IMR-90 (cell line): ENCODE measurements around the gene PFKFB2. TPM values are rescaled to one million over a fixed set of nuclear protein-coding genes. Genes with fewer than 3 reads are reported as not detected.

Experiments used
- ATAC-seq: fragments of 200-7000 bp; cut with Tn5 transposase; 2 replicates; pipeline ENCODE4 v1.9.1; 2020; ENCODE audit warnings: low read depth, mild to moderate bottlenecking, moderate library complexity
- BruUV-seq: library from RNA; stranded (reverse); fragments of 400-500 nt; replicated peaks from 2 replicates; lab custom pipeline; 2021; lab: Mats Ljungman, UMichigan
- CTCF ChIA-PET: fragments of 300-600 bp; formaldehyde crosslinking; extraction: SDS; loops from one replicate; lab custom pipeline; 2021; ENCODE audit warnings: antibody characterized with exemption; lab: Yijun Ruan, JAX
- POLR2A ChIA-PET: fragments of 300-600 bp; sonication (Branson Sonifier 250); formaldehyde crosslinking; loops from one replicate; lab custom pipeline; 2022; ENCODE audit warnings: antibody characterized with exemption; ENCODE audit not compliant: unreplicated experiment; lab: Charles Lee
- DNase-seq: peaks from one replicate; pipeline ENCODE4 v3.0.0; 2013
- H2AFZ ChIP-seq: replicated peaks from 2 replicates; pipeline ENCODE3; 2013; ENCODE audit warnings: low read length, mild to moderate bottlenecking; ENCODE audit not compliant: poor library complexity
- H2AK5ac ChIP-seq: 2 replicates; pipeline ENCODE4 v1.6.1; 2013; ENCODE audit warnings: low read depth, low read length, inconsistent platforms
- H2AK9ac ChIP-seq: replicated peaks from 2 replicates; pipeline ENCODE3; 2013; ENCODE audit warnings: mild to moderate bottlenecking, low read depth, low read length, moderate library complexity; ENCODE audit not compliant: poor library complexity
- H2BK120ac ChIP-seq: 2 replicates; pipeline ENCODE4 v1.6.1; 2013; ENCODE audit warnings: low read depth, low read length, inconsistent platforms
- H2BK15ac ChIP-seq: 3 replicates; pipeline ENCODE4 v1.6.1; 2013; ENCODE audit warnings: low read depth, low read length, inconsistent platforms
- H2BK20ac ChIP-seq: 2 replicates; pipeline ENCODE4 v1.6.1; 2013; ENCODE audit warnings: low read depth, mild to moderate bottlenecking, inconsistent platforms, low read length, moderate library complexity
- H2BK5ac ChIP-seq: 2 replicates; pipeline ENCODE4 v1.6.1; 2013; ENCODE audit warnings: mild to moderate bottlenecking, low read depth, low read length, inconsistent platforms; ENCODE audit not compliant: poor library complexity, severe bottlenecking
- H3K14ac ChIP-seq: replicated peaks from 2 replicates; pipeline ENCODE4 v1.6.1; 2013; ENCODE audit warnings: low read depth, low read length, inconsistent platforms
- H3K18ac ChIP-seq: 2 replicates; pipeline ENCODE4 v1.6.1; 2013; ENCODE audit warnings: low read depth, low read length, control low read depth
- H3K23ac ChIP-seq: 2 replicates; pipeline ENCODE4 v1.6.1; 2013; ENCODE audit warnings: low read depth, low read length, inconsistent platforms
- H3K27ac ChIP-seq: 2 replicates; pipeline ENCODE4 v1.5.1; 2013; ENCODE audit warnings: mild to moderate bottlenecking, control low read depth, low read length; ENCODE audit not compliant: insufficient read depth
- H3K27me3 ChIP-seq: 2 replicates; pipeline ENCODE4 v1.6.1; 2013; ENCODE audit warnings: low read length; ENCODE audit not compliant: control insufficient read depth, insufficient read depth
- H3K36me3 ChIP-seq: 2 replicates; pipeline ENCODE4 v1.6.1; 2013; ENCODE audit warnings: low read length, mixed read lengths; ENCODE audit not compliant: control insufficient read depth, insufficient read depth
- H3K4ac ChIP-seq: 2 replicates; pipeline ENCODE4 v1.6.1; 2013; ENCODE audit warnings: low read depth, low read length, inconsistent platforms
- H3K4me1 ChIP-seq: 2 replicates; pipeline ENCODE4 v1.6.1; 2013; ENCODE audit warnings: low read length, mixed read lengths; ENCODE audit not compliant: control insufficient read depth, insufficient read depth
- H3K4me2 ChIP-seq: 2 replicates; pipeline ENCODE4 v1.6.1; 2013; ENCODE audit warnings: low read depth, mild to moderate bottlenecking, control low read depth, low read length, moderate library complexity
- H3K4me3 ChIP-seq: 2 replicates; pipeline ENCODE4 v1.5.1; 2013; ENCODE audit warnings: low read depth, mild to moderate bottlenecking, control low read depth, low read length, moderate library complexity; ENCODE audit not compliant: insufficient read depth
- H3K56ac ChIP-seq: 2 replicates; pipeline ENCODE4 v1.6.1; 2013; ENCODE audit warnings: low read length, inconsistent platforms; ENCODE audit not compliant: insufficient read depth; ENCODE audit errors: extremely low read depth
- H3K79me1 ChIP-seq, 2 experiments: 2 replicates each; pipeline ENCODE4 v1.6.1; 2013; ENCODE audit warnings: low read length in 2 of 2, inconsistent platforms in 1 of 2, low read depth in 1 of 2
- H3K9ac ChIP-seq: 2 replicates; pipeline ENCODE4 v1.6.1; 2013; ENCODE audit warnings: low read depth, low read length, control low read depth
- H3K9me1 ChIP-seq: 2 replicates; pipeline ENCODE4 v1.6.1; 2013; ENCODE audit warnings: low read length, inconsistent platforms; ENCODE audit not compliant: insufficient read depth
- H3K9me3 ChIP-seq: 2 replicates; pipeline ENCODE4 v1.6.1; 2013; ENCODE audit warnings: low read length; ENCODE audit not compliant: control insufficient read depth, insufficient read depth
- H4K20me1 ChIP-seq: 2 replicates; pipeline ENCODE4 v1.6.1; 2013; ENCODE audit warnings: low read length, inconsistent platforms; ENCODE audit not compliant: insufficient read depth
- H4K5ac ChIP-seq: 2 replicates; pipeline ENCODE4 v1.6.1; 2013; ENCODE audit warnings: mild to moderate bottlenecking, low read depth, low read length, control low read depth
- H4K8ac ChIP-seq, 2 experiments: 2 replicates each; pipeline ENCODE4 v1.6.1; 2013; ENCODE audit warnings: low read depth in 2 of 2, low read length in 2 of 2, control low read depth in 1 of 2, inconsistent platforms in 1 of 2
- H4K91ac ChIP-seq: 2 replicates; pipeline ENCODE4 v1.6.1; 2013; ENCODE audit warnings: low read depth, low read length, inconsistent platforms; ENCODE audit not compliant: insufficient read depth
- BHLHE40 ChIP-seq: fragments of 150-350 bp; IDR thresholded peaks from 2 replicates; pipeline ENCODE4 v1.6.1; 2016; ENCODE audit warnings: mild to moderate bottlenecking, low read depth, low read length
- FOS ChIP-seq: fragments of 150-350 bp; IDR thresholded peaks from 2 replicates; pipeline ENCODE4 v1.6.1; 2016; ENCODE audit warnings: low read depth, low read length
- MAFK ChIP-seq: IDR thresholded peaks from 2 replicates; pipeline ENCODE4 v1.6.1; 2012; ENCODE audit warnings: low read depth, low read length, improper control_type of control experiment
- MAZ ChIP-seq: IDR thresholded peaks from 2 replicates; pipeline ENCODE4 v1.6.1; 2012; ENCODE audit warnings: low read depth, mild to moderate bottlenecking, low read length, improper control_type of control experiment, moderate library complexity, borderline replicate concordance
- MXI1 ChIP-seq: IDR thresholded peaks from 2 replicates; pipeline ENCODE4 v1.6.1; 2012; ENCODE audit warnings: low read depth, mild to moderate bottlenecking, low read length, moderate library complexity, borderline replicate concordance
- RCOR1 ChIP-seq: IDR thresholded peaks from 2 replicates; pipeline ENCODE4 v1.6.1; 2012; ENCODE audit warnings: mild to moderate bottlenecking, low read length, improper control_type of control experiment; ENCODE audit not compliant: insufficient replicate concordance
- RFX5 ChIP-seq: IDR thresholded peaks from 2 replicates; pipeline ENCODE4 v1.8.0; 2012; ENCODE audit warnings: low read depth, mild to moderate bottlenecking, low read length, moderate library complexity
- SMC3 ChIP-seq: fragments of 150-350 bp; IDR thresholded peaks from 2 replicates; pipeline ENCODE4 v1.6.1; 2016; ENCODE audit warnings: low read depth, mild to moderate bottlenecking, antibody characterized with exemption, low read length, moderate library complexity
- WGBS, 2 experiments: methylation state at CpG; one replicate each; pipeline versions ENCODE4 v1.1.5 to v1.1.7; 2013; ENCODE audit warnings: missing lambda C conversion rate in 2 of 2; ENCODE audit not compliant: insufficient read length in 1 of 2; ENCODE audit errors: extremely low coverage in 2 of 2; 5-methylcytosine and 5-hydroxymethylcytosine counted together
- dilution Hi-C: fragments of 300-500 bp; cut with HindIII; formaldehyde crosslinking; loops from one replicate; pipeline ENCODE4 v1.14.3; 2018; ENCODE audit warnings: low sequenced_read_pairs; ENCODE audit not compliant: unreplicated experiment
- in situ Hi-C: fragments of 300-500 bp; cut with MboI; formaldehyde crosslinking; loops from 3 replicates; pipeline ENCODE4 v1.14.3; 2019; ENCODE audit warnings: low sequenced_read_pairs, inconsistent platforms, mixed read lengths
- intact Hi-C: fragments of 100-400 bp; cut with micrococcal nuclease; formaldehyde crosslinking; loops from 2 replicates; pipeline ENCODE4 v1.10.0; 2022
- polyA plus RNA-seq, 3 experiments: library from polyadenylated mRNA; depleted of rRNA; stranded (reverse); fragments of >200 nt; gene quantifications; 2 replicates each; pipeline ENCODE4 v1.2.3, GENCODE V29; 2012; ENCODE audit warnings: low replicate concordance in 1 of 3
- total RNA-seq: library from RNA; depleted of rRNA; stranded (reverse); fragments of >200 nt; gene quantifications from 2 replicates; pipeline ENCODE4 v1.2.3, GENCODE V29; 2012
- TF ChIP-seq, protein P1 (sequence below): fragments of 150-350 bp; IDR thresholded peaks from 2 replicates; pipeline ENCODE4 v1.6.1; 2016; ENCODE audit warnings: low read depth, mild to moderate bottlenecking, low read length, moderate library complexity, borderline replicate concordance

The PFKFB2 gene
- total and polyA plus RNA-seq, 2 of the 4 experiments (the other 2 are of a cell fraction): 0.62 to 1.3 TPM

DNA sequence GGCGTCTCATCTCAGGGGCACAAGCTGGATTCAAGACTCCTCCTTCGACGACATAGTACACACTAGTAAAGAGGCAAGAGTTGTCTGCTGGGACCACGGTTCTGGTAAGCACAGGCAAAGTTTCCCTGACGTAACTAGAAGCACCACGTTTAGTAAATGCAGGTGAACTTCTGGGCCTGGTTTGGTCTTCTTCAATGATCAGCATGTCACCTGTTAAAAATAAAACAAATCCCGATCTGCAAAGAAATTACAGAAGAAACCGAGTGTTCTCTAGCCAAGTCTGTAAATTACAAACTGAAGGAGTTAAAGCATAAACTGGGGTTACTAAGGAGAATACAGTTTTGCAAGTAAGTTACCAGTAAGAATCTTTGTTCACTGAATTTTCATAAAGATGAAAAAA, 3.6 kb upstream of the PFKFB2 start:
- no peak overlapping the region for H4K8ac ChIP-seq
- H3K56ac ChIP-seq: no peak overlapping the region
- H4K5ac ChIP-seq: no peak overlapping the region
- H3K79me1 ChIP-seq: peaks cover 13 to 34% of the 10 kb centered on the region in 2 experiments
- CTCF ChIA-PET: interaction anchor here (0.8 to 1.2 kb wide), 5 partner anchors 16 to 355 kb away, joined by 3 to 5 read pairs (median 4); partner anchors contain the start of gene C1orf116
- DNase-seq: no peak
- POLR2A ChIA-PET: no interaction called here
- intact Hi-C loops: no loop called here
- H3K9me3 ChIP-seq: no peaks in the 10 kb centered on the region
- no peak overlapping the region for H3K14ac ChIP-seq
- peaks cover 10% of the 10 kb centered on the region; the same call in 1 of the 2 replicates for H4K20me1 ChIP-seq
- ATAC-seq: no peak
- H4K91ac ChIP-seq: no peak overlapping the region
- H3K18ac ChIP-seq: no peak overlapping the region
- 0 out of 2 replicates have a peak overlapping the region, but pooled peaks have one; percentile 8 for H2AK5ac ChIP-seq
- TF ChIP-seq MXI1 (no peak), RCOR1 (no peak), MAZ (no peak), MAFK (no peak), FOS (no peak), BHLHE40 (no peak), RFX5 (no peak), SMC3 (no peak)
- TF ChIP-seq, protein P1, sequence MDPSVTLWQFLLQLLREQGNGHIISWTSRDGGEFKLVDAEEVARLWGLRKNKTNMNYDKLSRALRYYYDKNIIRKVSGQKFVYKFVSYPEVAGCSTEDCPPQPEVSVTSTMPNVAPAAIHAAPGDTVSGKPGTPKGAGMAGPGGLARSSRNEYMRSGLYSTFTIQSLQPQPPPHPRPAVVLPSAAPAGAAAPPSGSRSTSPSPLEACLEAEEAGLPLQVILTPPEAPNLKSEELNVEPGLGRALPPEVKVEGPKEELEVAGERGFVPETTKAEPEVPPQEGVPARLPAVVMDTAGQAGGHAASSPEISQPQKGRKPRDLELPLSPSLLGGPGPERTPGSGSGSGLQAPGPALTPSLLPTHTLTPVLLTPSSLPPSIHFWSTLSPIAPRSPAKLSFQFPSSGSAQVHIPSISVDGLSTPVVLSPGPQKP: no peak
- H2BK5ac ChIP-seq: no peak overlapping the region
- H3K9ac ChIP-seq: peak overlapping the region; percentile 38
- no peak overlapping the region for H2BK15ac ChIP-seq
- no peak overlapping the region for H3K27ac ChIP-seq
- no peak overlapping the region for H3K4ac ChIP-seq
- H3K9me1 ChIP-seq: peaks cover 7% of the 10 kb centered on the region
- no peak overlapping the region for H3K4me3 ChIP-seq
- WGBS, 2 experiments: 69% methylated on average over 4 of the region's 8 CpGs; no CpG with 5 or more reads in 1 of the 2 experiments
- in situ Hi-C loops: no loop called here
- H3K36me3 ChIP-seq: peaks cover 7% of the 10 kb centered on the region
- no peak overlapping the region for H2BK20ac ChIP-seq
- H3K23ac ChIP-seq: no peak overlapping the region
- peak overlapping the region; percentile 95 for H3K4me2 ChIP-seq
- no TSS peak for BruUV-seq
- peaks cover 4% of the 10 kb centered on the region; the same call in 1 of the 2 replicates for H3K4me1 ChIP-seq
- no peak overlapping the region for H2AK9ac ChIP-seq
- H2BK120ac ChIP-seq: no peak overlapping the region
- H2AFZ ChIP-seq: no peak overlapping the region
- dilution Hi-C loops: no loop called here
- H3K27me3 ChIP-seq: peaks cover 4% of the 10 kb centered on the region; the same call in 1 of the 2 replicates
